HG03045 (cell line): Measurements from ENCODE around the gene TRAPPC3L.

Experiments
- ATAC-seq: cut with Tn5 transposase; IDR thresholded peaks from one replicate; pipeline ENCODE4 v1.9.1; 2021; ENCODE audit warnings: mild to moderate bottlenecking, moderate library complexity; ENCODE audit not compliant: unreplicated experiment

Gene TRAPPC3L

DNA sequence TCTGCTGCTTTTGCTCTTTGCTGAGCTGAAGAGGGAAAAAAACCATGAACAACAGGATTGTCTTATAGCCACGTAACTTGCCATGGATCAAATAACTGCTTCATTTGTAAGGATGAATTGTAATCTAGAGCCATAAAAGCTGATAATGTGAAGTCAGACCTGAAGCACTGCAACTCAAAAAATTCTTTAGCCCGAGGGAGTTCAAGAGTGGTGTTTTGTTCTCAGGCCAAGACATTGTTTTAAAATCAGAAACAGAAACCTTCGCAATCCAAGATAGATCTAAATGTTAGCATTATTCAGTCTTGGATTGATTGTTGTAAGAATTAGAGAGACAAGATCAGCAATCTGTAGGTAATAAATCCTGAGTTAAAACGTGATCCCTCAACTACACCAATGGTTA lies at the start of gene TRAPPC3L:
TRAPPC3L (minus strand) TSS at position 34 of the 400 bp plus-strand sequence. CDS start 170 bp downstream, outside the sequence.
- ATAC-seq = no peak

DNA sequence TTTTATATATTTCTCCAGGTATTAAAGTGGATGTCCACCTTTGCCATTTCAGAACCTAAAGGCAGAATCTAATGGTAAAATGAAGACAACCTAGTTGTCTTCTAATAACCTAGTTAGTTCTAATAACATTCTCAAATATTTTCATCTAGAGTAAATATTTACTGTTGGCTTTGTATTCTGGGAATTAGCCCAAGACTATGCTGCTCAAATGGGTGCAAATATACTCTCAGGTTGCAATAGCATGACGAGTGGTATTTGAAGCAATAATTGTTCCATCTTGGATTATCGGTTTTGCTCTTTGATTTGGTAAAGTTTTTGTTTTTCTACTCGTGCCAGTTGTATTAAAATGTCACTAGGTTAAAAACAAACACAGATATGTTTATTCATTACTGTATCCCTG lies 49.8 kb upstream of the TRAPPC3L start:
- no peak for ATAC-seq

DNA sequence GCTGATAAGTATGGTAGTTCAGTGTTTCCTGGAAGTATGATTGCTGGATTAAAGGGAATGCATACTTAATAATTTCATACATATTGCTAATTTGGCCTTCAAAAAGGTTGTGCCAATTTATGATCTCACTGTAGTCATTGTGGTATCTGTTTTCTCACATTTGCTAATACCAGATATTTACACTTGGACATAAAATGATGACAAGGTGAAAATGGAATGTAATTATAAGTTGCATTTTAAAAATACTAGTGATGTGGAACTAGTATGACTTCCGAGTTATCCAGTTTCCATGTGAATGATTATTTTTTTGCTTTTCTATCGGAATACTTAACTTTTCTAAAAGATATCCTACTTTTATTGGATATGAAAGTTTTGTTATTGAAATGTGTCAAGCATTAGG lies 41.3 kb upstream of the TRAPPC3L start:
- ATAC-seq = no peak

DNA sequence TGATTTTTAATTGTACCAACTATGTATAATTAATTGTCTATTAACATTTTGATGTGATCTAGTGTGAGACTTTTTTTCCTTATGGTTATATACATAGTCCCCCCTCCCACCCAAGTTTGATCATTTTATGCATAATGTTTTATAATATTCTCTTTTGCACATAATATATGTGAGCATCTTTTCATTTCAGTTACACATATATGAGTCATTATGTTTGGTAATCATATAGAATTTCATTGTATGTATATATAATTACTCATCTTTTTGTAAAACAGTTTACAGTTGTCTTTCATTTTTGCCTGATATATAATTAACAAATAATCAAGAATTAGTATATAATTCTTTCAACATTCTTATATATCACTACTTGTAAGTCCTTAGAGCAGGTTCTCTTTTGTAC lies 40.8 kb upstream of the TRAPPC3L start:
- no peak for ATAC-seq

DNA sequence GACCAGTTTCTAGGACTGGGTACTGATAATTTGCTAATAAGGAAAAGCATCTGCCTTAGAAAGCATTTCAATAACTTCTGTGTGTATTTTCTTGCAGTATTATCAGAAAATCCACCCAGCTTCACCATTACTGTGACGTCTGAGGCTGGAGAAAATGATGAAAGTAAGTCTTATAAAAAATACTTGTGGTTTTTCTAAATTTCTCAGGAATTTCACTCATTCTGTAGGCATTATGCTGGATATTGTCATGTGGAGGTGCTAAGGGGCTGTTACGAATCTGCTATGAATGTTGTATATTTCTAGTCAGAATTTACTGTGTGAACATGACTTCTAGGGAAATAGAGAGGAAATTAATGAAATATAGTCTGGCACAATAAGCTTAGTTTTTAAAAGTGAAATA lies 34.7 kb upstream of the TRAPPC3L start:
- ATAC-seq = no peak

DNA sequence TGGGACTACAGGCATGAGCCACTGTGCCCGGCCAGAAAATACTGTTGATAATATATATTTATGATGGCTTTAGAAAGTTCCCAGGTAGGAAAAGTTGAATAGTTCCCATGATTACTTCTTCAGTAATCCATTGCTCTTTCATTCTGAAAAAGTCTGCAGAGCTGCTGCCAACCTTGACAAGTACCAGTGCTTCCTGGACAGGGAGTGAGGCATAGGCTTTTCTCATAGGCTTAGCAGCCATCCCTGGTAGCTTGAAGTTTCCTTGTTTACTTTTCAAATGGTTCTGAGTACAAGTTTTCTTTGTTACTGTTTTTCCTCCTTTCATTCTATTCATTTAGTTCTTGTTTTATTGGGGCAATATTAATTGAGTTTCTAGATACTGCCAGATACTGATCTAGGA lies 33.7 kb upstream of the TRAPPC3L start:
- ATAC-seq = no peak

DNA sequence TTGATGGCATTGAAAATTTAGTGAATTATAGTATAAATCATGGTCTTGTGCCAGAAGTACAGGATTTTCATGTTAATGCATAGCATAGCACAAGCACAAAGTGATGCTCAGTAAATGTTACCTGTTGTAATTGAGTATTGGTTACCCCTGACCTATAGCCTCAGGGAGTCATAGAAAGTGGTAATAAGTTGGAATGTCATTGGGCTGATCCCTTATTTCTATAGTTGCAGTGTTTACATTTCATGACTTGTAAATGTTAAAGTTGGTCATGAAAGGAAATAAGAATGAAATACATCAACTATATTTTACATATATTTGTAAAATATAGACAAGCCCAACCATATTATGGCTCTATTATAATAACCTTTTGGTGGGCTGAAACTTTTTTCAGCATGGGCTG lies 32.9 kb upstream of the TRAPPC3L start:
- no peak for ATAC-seq

DNA sequence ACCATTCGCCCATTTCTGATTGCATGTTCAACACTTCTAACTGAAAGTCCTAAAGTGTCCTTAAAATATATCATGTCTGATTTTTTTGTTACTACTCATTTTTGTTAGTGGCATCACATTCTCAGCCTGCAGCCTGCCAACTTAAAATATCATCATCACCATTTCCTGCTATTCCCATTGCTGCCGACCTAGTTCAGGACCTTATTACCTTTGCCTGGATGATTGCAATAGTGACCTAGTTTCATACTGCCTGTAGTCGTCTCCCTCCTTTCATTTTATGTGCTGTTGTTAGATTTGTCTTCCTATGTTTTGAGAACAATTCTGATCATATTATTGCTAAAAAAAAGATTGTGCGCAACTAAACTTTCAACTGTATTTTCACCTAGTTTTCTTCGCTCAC lies 32.0 kb upstream of the TRAPPC3L start:
- ATAC-seq = no peak

DNA sequence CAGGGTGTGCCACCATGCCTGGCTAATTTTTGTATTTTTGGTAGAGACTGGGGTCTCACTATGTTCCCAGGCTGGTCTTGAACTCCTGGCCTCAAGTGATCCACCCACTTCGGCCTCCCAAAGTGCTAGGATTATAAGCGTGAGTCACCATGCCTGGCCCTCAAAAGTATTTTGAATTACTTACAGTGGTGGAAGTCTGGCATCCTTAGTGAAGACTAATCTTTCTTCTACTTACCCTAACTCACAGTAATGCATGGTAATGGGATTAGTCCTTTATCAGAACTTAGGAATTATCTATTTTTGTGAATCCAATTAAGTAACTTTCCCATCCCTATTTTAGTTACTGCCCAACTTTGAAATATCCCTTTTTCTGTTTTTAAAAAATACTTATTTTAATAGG lies 29.7 kb upstream of the TRAPPC3L start:
- no peak for ATAC-seq

DNA sequence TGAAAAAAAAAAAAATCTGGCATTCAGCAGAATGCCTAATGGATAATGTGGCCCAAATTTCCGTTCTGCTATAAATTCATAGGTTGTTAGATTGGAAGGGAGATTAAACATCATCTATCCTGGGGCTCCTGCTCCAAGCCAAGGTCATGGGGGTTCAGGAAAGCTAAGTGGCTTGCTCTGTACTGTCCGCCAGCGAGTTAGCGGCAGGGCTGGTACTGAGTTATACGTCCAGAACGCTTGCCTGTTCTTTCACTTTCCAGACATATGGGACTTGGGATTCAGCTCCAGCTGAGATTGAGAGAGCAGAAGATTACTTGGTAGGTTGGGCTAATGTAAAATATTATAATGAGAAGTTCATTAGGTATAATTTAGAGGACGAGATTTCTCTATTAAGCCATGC lies 26.7 kb upstream of the TRAPPC3L start:
- ATAC-seq = no peak

DNA sequence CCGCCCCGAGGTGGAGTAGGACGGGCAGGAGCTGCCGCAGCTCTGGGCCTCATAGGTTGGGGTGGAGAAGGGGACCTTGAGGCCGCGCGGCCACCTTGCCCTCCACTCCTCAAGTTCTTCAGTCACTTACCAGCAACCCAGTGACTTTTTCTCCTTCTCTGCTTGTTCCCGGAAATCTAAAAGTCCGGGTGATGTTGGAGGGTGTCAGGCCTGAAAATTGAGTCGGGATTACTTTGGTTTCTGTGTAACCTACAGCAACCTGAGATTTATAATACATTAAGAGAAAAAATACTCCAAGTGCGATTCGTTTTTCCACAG lies 26.2 kb upstream of the TRAPPC3L start:
- no peak for ATAC-seq

DNA sequence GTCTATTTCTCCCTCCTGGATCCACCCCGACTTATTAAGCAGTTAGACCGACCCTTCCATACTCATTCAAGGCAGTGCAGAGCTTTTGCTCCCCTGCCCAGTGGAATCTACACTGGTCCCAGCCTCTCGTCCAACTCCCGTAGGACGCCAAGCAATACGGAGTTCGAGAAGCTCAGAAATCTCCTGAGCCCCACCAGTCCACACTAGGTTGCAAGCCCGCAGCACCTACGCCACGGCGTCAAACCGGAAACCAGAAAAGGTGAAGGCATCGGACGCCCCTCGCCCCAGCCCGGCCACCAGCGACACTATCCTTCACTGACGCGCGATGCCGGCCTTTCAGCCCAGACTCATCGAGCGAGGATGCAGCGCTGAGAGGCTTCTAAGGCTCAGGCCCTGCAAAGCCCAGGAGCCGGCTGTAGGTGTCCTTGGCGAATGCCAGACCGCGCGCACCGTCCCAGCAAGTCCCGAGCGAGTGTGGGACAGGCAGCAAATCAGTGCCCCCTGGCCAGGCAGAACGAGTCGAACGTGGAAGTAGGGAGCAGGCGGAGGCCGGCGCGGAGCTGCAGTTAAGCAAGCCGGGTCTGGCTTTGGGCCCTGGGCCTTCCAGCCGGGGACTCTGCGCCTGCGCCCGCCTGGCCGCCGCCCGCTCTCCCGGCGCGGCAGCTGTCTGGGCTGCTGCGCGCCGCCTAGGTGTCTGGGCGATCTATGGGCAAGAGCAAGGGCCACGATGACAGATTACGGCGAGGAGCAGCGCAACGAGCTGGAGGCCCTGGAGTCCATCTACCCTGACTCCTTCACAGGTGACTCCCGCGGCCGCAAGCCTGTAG lies 25.6 kb upstream of the TRAPPC3L start, which contains the start of gene RWDD1:
RWDD1 (plus strand) TSS at position 649 of the 827 bp plus-strand sequence; CDS start at position 728, 79 bp downstream.
- ATAC-seq = peak; percentile 93

DNA sequence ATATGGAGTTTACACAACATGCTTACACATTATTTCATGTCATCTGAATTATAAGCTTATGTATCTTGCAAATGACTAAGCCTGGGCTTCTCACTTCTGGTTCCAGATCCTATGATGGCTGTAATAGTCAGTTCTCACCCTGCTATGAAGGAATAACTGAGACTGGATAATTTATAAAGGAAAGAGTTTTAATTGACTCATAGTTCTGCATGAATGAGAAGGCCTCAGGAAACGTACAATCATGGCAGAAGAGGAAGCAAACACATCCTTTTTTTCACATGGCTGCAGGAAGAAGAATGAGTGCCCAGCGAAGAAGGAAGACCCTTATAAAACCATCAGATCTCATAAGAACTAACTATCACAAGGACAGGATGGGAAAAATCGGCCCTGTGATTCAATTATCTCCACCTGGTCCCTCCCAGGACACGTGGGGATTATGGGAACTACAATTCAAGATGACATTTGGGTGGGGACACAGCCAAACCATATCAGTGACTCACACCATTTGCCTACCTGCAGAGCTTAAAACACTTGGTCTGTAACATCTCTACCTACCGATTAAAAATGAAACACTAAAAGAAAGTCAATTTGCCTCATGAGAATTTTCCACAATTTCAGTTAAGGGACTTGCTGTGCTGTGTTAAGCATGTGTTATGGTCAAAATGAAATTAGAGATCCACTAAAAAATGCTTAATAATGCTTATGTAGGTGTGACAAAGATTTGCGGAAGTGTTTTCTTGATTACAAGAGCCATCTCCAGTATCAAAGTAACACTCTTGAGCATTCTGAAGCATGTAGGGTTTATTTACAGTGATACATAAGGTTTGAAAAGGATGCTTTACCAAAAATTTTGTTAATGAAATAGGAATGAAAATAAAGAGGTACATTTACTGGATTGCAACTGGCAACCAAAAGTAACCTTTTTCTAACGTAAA lies 23.6 kb upstream of the TRAPPC3L start:
- ATAC-seq = no peak

DNA sequence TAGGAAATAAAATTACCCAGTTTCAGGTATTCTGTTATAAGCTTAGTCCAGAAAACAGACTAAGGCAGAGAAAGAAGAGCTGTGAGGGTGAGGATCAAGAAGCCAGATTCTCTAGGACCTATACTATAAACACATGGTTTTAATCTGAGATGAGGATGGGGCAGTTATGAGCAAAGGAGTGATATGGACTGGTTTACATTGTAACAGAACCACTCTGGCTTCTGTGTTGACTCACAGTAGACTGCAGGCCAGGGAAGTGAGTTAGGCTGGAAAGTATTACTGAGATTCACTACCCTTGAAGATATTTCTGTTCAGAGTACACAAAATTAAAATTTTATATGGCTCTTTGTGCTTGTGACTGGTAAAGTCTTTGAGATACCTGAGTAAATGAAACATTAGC lies 22.6 kb upstream of the TRAPPC3L start:
- no peak for ATAC-seq

DNA sequence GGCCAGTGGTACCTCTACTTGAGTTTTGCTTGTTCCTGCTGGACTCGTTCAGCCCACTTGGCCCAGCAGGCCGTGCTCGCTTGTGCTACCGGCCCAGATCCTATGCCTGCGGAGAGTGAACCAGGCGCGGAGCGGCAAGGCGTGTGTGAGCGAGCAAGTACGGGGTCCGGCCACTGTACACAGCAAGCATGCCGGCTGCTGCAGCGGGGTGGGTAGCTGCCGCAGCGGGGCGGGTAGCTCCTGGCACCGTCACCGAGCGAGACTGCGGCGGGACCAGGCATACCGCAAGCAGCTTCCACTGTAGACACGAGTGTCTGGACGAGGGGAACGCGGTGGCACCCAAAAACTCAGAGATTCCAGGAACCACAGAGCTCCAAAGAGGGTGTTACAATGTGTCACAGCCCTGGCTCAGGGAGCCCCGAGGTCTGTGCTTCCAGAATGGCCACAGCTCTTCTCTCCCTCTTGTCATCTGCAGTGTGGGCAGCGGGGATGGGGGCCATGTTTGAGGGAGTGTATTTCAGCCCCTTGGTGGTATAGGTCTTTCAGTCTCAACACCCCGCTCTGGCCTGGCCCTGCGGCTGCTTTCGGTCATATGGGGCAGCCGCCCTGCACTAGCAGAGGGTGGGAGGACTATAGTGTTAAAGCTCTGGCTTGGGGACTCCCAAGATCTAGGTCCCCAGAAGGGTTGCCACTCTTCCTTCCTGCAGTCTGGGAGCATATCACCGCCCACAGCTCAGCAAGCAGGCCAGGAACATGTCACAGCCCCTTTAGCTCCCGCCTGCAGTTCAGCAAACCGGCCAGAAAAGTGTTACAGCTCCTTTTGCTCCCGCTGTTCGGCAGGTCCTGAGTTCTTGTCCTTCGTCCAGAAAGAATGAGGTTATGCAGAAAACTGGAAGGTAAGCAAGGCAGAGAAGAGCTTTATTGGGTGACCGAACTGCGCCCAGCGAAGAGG lies 19.7 kb upstream of the TRAPPC3L start:
- ATAC-seq = no peak

DNA sequence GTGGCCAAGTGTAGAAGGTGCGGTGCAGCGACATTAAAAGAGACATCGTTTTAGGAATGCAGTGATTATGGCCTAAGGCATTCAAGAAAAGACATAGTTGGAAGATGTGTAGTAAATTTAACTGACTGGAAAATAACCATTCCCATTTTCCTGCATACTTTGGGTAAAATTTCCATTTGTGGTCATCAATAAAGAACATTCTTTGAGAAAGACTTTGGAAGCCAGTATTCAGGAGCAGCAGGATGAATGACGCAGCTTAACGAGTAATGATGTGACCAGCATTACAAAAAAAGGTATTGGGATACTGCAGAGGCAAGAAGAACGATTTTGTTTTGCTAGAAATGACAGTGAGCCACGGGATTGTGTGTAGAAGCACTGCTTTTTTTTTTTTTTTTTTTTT lies 18.8 kb upstream of the TRAPPC3L start:
- no peak for ATAC-seq

DNA sequence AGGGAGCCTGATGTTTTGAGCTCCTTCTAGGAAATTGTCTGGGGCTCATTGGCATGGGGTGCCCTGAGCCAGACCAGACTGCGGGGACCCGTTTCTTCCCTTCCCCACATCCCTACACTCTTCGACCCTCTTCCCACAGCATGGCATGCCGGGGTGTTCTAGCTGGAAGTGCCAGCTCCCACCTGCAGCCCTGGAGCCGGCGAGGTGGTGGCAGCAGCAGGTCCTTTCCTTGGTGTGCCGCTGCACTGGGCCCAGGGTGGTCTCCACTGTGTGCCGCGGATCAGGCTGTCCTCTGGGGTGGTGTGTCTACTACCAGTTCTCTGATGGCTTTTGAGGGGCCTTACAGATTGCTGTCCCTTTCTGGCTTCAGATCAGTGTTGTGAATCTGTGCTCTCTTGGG lies 18.3 kb upstream of the TRAPPC3L start:
- ATAC-seq = no peak

DNA sequence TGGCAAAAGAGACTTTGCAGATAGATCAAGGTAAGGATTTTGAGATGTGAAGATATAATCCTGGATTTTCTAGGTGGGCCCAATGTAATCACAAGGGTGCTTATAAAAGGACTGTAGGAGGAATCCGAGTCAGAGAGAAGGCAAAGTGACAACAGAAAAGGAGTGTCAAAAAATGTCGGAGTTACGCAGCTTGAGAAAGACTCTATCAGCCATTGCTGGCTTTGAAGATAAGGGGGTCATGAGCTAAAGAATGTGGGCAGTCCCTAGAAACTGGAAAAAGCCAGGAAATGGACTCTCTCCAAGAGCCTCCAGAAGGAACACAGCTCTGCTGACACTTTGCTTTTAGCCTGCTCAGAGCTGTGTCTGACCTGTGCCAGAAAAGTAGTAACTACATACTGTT lies 17.1 kb upstream of the TRAPPC3L start:
- ATAC-seq = no peak

DNA sequence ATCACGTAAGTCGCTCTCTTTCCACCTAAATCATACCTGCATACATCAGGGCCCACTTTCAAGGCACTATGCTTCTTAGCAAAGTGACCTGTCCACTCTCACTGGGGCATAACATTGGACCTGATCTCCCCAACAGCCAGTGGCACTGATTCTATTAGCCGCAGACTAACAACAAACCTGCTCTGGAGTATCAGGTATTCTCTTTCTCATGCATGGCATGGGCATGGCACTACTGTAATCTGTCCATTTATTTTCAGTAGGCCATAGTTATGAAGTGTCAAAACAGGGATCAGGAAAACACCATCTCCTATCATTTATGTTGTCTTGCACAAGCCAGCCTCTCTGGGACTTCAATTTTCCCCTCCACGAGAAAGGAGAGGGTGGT lies 16.5 kb upstream of the TRAPPC3L start:
- no peak for ATAC-seq

DNA sequence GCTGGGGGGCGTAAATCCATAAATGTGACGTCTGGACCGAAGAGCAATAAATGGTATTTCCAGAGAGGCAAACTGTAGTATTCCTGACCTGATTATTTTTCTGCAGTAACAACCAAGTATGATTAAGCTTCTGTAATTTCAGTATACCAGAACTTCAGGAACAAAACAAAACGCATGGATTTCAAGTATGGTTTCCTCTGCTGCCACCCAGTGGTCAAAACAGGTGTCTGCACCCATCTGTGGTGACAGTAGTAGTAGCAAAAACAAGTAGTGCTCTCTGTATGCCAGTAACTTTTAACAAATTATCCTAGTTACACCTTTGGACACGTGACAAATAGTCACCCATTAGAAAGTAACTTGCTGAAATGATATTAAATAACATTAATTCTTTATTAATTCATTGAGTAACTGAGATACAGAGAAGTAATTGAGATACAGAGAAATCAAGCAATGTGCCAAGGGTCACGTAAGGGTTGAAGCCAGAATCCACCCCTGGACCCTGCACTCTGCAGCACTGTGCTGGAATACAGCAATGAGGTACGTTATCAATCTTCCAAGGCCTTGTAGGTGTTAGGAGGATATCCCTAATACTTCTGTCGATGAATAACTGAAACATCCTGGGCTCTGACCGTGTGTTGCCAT lies 16.0 kb upstream of the TRAPPC3L start:
- peak; percentile 47 for ATAC-seq
